Measurements from ENCODE around the gene ZNF775.

ZNF775 gene

DNA sequence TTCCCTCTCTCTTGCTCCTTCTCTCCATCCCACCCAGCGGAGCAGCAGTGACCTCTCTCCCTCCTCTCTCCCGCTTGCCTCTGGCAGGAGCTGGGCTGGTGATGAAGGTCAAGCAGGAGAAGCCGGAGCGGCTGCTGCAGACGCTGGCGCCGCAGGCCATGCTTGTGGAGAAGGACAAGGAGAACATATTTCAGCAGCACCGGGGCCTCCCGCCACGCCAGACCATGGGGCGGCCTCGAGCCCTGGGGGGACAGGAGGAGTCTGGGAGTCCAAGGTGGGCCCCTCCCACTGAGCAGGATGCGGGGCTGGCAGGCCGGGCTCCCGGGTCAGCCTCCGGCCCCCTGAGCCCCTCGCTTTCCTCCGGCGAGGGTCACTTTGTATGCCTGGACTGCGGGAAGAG, 17.3 kb downstream of the ZNF775 start:
- Histone ChIP-seq H3K23ac (ENCODE audit: low read length) (no peak overlapping the region), H2BK15ac (replicated peaks; ENCODE audit: low read depth) (no peak overlapping the region), H3K79me1 (ENCODE audit: low read length) (no peaks in the 10 kb centered on the region), H2BK5ac (ENCODE audit: low read length) (no peak overlapping the region), H3K36me3 (ENCODE audit: control insufficient read depth, insufficient read depth, low read length) (no peaks in the 10 kb centered on the region), H3K4me2 (ENCODE audit: low read length) (no peak overlapping the region), H4K8ac (ENCODE audit: low read depth, low read length) (no peak overlapping the region), H3K4ac (ENCODE audit: low read depth, low read length) (no peak overlapping the region), H3K27me3 (ENCODE audit: insufficient read depth, low read length, poor library complexity) (no peaks in the 10 kb centered on the region), H4K5ac (ENCODE audit: low read length) (no peak overlapping the region), H2BK120ac (ENCODE audit: low read depth, low read length) (no peak overlapping the region), H3K27ac (ENCODE audit: low read depth, low read length) (no peak overlapping the region), H3K4me3 (ENCODE audit: low read length) (no peak overlapping the region), H3K9ac (ENCODE audit: low read length) (no peak overlapping the region), H3K79me2 (ENCODE audit: control insufficient read depth, insufficient read depth, low read length) (no peaks in the 10 kb centered on the region), H2AK5ac (ENCODE audit: low read length) (no peak overlapping the region), H3K56ac (ENCODE audit: low read length) (no peak overlapping the region), H3K18ac (ENCODE audit: low read length) (no peak overlapping the region), H3K4me1 (ENCODE audit: control insufficient read depth, low read depth, low read length) (peaks cover 9% of the 10 kb centered on the region)
- DNase-seq: no peak
- no CpG with 5 or more reads among the region's 20 CpGs for WGBS (ENCODE audit: extremely low coverage, insufficient coverage, low lambda C conversion rate)

DNA sequence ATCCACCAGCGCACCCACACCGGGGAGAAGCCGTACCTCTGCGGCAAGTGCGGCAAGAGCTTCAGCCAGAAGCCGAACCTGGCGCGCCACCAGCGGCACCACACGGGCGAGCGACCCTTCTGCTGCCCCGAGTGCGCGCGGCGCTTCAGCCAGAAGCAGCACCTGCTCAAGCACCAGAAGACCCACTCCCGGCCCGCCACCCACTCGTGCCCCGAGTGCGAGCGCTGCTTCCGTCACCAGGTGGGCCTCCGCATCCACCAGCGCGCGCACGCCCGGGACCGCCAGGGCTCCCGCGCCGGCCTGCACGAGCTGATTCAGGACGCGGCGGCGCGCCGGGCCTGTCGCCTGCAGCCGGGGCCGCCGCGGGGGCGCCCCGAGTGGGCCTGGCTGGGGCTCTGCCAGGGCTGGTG, 17.7 kb downstream of the ZNF775 start:
- Histone ChIP-seq H4K8ac (ENCODE audit: low read depth, low read length) (no peak overlapping the region), H2BK5ac (ENCODE audit: low read length) (no peak overlapping the region), H3K36me3 (ENCODE audit: control insufficient read depth, insufficient read depth, low read length) (no peaks in the 10 kb centered on the region)

DNA sequence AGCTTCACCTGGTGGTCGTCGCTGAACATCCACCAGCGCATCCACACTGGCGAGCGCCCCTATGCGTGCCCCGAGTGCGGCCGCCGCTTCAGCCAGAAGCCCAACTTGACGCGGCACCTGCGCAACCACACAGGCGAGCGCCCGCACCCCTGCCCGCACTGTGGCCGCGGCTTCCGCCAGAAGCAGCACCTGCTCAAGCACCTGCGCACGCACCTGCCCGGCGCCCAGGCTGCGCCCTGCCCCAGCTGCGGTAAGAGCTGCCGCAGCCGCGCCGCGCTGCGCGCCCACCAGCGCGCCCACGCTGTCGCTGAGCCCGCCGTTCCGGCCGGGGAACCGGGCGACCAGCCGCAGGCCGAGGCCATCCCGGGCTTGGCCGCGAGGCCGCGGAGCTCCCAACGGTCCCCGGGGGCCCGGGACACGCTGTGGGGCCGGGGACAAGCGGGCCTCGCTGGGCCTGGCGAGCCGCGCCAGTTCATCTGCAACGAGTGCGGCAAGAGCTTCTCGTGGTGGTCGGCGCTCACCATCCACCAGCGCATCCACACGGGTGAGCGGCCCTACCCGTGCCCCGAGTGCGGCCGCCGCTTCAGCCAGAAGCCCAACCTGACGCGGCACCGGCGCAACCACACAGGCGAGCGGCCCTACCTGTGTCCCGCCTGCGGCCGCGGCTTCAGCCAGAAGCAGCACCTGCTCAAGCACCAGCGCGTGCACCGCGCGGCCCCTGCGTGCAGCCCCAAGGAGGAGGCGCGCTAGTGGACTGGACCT, 18.4 kb downstream of the ZNF775 start:
- Histone ChIP-seq H3K36me3 (ENCODE audit: control insufficient read depth, insufficient read depth, low read length) (no peaks in the 10 kb centered on the region), H3K79me2 (ENCODE audit: control insufficient read depth, insufficient read depth, low read length) (no peaks in the 10 kb centered on the region), H3K79me1 (ENCODE audit: low read length) (no peaks in the 10 kb centered on the region), H3K4me3 (ENCODE audit: low read length) (no peak overlapping the region), H3K56ac (ENCODE audit: low read length) (no peak overlapping the region), H3K27ac (ENCODE audit: low read depth, low read length) (no peak overlapping the region), H2BK15ac (replicated peaks; ENCODE audit: low read depth) (no peak overlapping the region), H3K4me1 (ENCODE audit: control insufficient read depth, low read depth, low read length) (peaks cover 15% of the 10 kb centered on the region), H2BK5ac (ENCODE audit: low read length) (no peak overlapping the region), H3K4me2 (ENCODE audit: low read length) (no peak overlapping the region), H3K27me3 (ENCODE audit: insufficient read depth, low read length, poor library complexity) (no peaks in the 10 kb centered on the region), H3K23ac (ENCODE audit: low read length) (no peak overlapping the region), H3K9ac (ENCODE audit: low read length) (no peak overlapping the region), H3K4ac (ENCODE audit: low read depth, low read length) (no peak overlapping the region), H3K18ac (ENCODE audit: low read length) (no peak overlapping the region), H4K5ac (ENCODE audit: low read length) (no peak overlapping the region), H2AK5ac (ENCODE audit: low read length) (no peak overlapping the region), H2BK120ac (ENCODE audit: low read depth, low read length) (no peak overlapping the region), H4K8ac (ENCODE audit: low read depth, low read length) (no peak overlapping the region)
- WGBS (ENCODE audit: extremely low coverage, insufficient coverage, low lambda C conversion rate): no CpG with 5 or more reads among the region's 91 CpGs
- no peak for DNase-seq

More for the DNA sequence above, 17.7 kb downstream of the ZNF775 start:
- H3K79me2 ChIP-seq (ENCODE audit: control insufficient read depth, insufficient read depth, low read length): no peaks in the 10 kb centered on the region
- H3K56ac ChIP-seq (ENCODE audit: low read length): no peak overlapping the region
- no peak overlapping the region for H3K4ac ChIP-seq (ENCODE audit: low read depth, low read length)
- H3K79me1 ChIP-seq (ENCODE audit: low read length): no peaks in the 10 kb centered on the region
- H3K27ac ChIP-seq (ENCODE audit: low read depth, low read length): no peak overlapping the region
- no peak overlapping the region for H3K18ac ChIP-seq (ENCODE audit: low read length)
- no peak overlapping the region for H2AK5ac ChIP-seq (ENCODE audit: low read length)
- no peaks in the 10 kb centered on the region for H3K27me3 ChIP-seq (ENCODE audit: insufficient read depth, low read length, poor library complexity)
- H2BK15ac ChIP-seq (replicated peaks; ENCODE audit: low read depth): no peak overlapping the region
- H2BK120ac ChIP-seq (ENCODE audit: low read depth, low read length): no peak overlapping the region
- no peak overlapping the region for H3K4me3 ChIP-seq (ENCODE audit: low read length)
- no peak overlapping the region for H3K9ac ChIP-seq (ENCODE audit: low read length)
- peaks cover 10% of the 10 kb centered on the region for H3K4me1 ChIP-seq (ENCODE audit: control insufficient read depth, low read depth, low read length)
- no peak overlapping the region for H3K4me2 ChIP-seq (ENCODE audit: low read length)
- DNase-seq: no peak
- no CpG with 5 or more reads among the region's 48 CpGs for WGBS (ENCODE audit: extremely low coverage, insufficient coverage, low lambda C conversion rate)
- no peak overlapping the region for H3K23ac ChIP-seq (ENCODE audit: low read length)
- H4K5ac ChIP-seq (ENCODE audit: low read length): no peak overlapping the region

DNA sequence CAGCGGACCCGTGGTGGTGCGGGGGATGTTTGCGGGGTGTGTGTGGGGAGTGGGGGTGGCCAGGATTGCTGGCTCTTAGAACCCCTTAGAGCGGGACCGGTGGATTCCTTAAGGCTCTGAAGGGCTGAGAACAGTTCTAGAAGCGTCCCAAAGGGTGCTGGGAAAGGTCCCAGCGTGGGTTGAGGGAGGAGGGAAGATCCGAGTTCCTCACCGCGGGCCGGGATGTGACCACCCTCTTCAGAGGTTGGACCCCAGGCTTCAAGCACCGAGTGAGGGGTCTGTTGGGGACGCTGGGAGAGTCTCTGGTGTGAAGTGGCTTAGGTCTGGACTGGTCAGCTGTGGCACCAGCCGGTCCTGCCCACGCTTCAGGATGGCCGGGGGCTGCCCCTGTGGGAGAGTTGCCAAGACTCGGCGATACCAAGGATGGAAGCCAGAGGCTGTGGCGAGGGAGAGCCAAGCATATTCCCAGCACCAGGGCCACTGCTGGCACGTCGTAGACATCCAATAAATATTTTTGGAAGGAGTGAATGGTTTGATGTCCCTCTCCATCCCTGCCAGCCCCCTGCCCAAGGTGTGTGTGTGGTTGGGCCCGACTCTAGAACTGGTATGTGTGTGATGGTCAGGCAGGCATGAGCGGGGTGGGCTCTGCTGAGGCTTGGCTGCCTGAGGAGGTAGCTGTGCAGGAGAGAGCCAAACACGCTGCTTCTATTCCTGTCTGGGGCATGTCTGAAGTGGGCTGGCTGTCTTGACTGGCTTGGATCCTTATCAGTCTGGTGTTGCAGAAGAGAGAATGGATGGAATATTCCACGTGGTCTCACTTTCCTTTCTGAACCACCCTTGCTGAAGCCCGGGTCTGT, 19.2 kb downstream of the ZNF775 start:
- Histone ChIP-seq H3K18ac (ENCODE audit: low read length) (no peak overlapping the region), H3K4me2 (ENCODE audit: low read length) (no peak overlapping the region), H2AK5ac (ENCODE audit: low read length) (no peak overlapping the region), H3K4me3 (ENCODE audit: low read length) (no peak overlapping the region), H4K8ac (ENCODE audit: low read depth, low read length) (no peak overlapping the region), H3K4me1 (ENCODE audit: control insufficient read depth, low read depth, low read length) (peaks cover 19% of the 10 kb centered on the region), H3K79me1 (ENCODE audit: low read length) (no peaks in the 10 kb centered on the region), H3K4ac (ENCODE audit: low read depth, low read length) (no peak overlapping the region), H2BK5ac (ENCODE audit: low read length) (no peak overlapping the region), H3K79me2 (ENCODE audit: control insufficient read depth, insufficient read depth, low read length) (no peaks in the 10 kb centered on the region), H3K56ac (ENCODE audit: low read length) (no peak overlapping the region), H4K5ac (ENCODE audit: low read length) (no peak overlapping the region), H2BK120ac (ENCODE audit: low read depth, low read length) (no peak overlapping the region), H3K27ac (ENCODE audit: low read depth, low read length) (no peak overlapping the region), H3K9ac (ENCODE audit: low read length) (no peak overlapping the region), H3K36me3 (ENCODE audit: control insufficient read depth, insufficient read depth, low read length) (no peaks in the 10 kb centered on the region), H3K23ac (ENCODE audit: low read length) (no peak overlapping the region), H3K27me3 (ENCODE audit: insufficient read depth, low read length, poor library complexity) (no peaks in the 10 kb centered on the region), H2BK15ac (replicated peaks; ENCODE audit: low read depth) (no peak overlapping the region)
- WGBS (ENCODE audit: extremely low coverage, insufficient coverage, low lambda C conversion rate): no CpG with 5 or more reads among the region's 27 CpGs
- no peak for DNase-seq

DNA sequence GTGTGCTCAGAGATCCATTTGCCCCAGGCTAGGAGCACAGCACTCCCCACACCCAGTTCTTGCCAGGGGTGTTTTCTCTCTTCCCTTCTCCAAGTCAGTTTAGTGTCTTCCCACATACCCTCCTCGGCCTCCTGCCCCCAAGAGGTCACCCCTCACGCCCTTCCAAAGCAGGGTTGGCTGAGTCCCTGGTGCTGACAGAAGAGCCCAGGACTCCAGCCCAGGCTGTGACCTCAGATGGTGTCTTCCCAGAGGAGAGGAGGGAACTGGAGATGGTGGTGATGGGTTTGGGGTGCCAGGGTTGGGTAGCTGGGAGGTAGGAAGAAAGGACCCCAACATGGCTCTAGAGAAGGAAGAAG, 19.8 kb downstream of the ZNF775 start:
- no peak for DNase-seq
- Histone ChIP-seq H3K56ac (ENCODE audit: low read length) (no peak overlapping the region), H3K79me1 (ENCODE audit: low read length) (no peaks in the 10 kb centered on the region), H2AK5ac (ENCODE audit: low read length) (no peak overlapping the region), H3K27me3 (ENCODE audit: insufficient read depth, low read length, poor library complexity) (no peaks in the 10 kb centered on the region), H3K4me2 (ENCODE audit: low read length) (no peak overlapping the region), H3K18ac (ENCODE audit: low read length) (no peak overlapping the region), H3K36me3 (ENCODE audit: control insufficient read depth, insufficient read depth, low read length) (no peaks in the 10 kb centered on the region), H3K79me2 (ENCODE audit: control insufficient read depth, insufficient read depth, low read length) (no peaks in the 10 kb centered on the region), H3K4me3 (ENCODE audit: low read length) (no peak overlapping the region), H2BK120ac (ENCODE audit: low read depth, low read length) (no peak overlapping the region), H3K9ac (ENCODE audit: low read length) (no peak overlapping the region), H3K23ac (ENCODE audit: low read length) (no peak overlapping the region), H3K4ac (ENCODE audit: low read depth, low read length) (no peak overlapping the region), H2BK5ac (ENCODE audit: low read length) (no peak overlapping the region), H4K5ac (ENCODE audit: low read length) (no peak overlapping the region), H3K27ac (ENCODE audit: low read depth, low read length) (no peak overlapping the region), H2BK15ac (replicated peaks; ENCODE audit: low read depth) (no peak overlapping the region), H4K8ac (ENCODE audit: low read depth, low read length) (no peak overlapping the region), H3K4me1 (ENCODE audit: control insufficient read depth, low read depth, low read length) (peaks cover 19% of the 10 kb centered on the region)
- no CpG with 5 or more reads among the region's 2 CpGs for WGBS (ENCODE audit: extremely low coverage, insufficient coverage, low lambda C conversion rate)

Measured in mesendoderm (in vitro differentiated cells).